ENCODE data around the gene TM2D3.

TM2D3 gene

DNA sequence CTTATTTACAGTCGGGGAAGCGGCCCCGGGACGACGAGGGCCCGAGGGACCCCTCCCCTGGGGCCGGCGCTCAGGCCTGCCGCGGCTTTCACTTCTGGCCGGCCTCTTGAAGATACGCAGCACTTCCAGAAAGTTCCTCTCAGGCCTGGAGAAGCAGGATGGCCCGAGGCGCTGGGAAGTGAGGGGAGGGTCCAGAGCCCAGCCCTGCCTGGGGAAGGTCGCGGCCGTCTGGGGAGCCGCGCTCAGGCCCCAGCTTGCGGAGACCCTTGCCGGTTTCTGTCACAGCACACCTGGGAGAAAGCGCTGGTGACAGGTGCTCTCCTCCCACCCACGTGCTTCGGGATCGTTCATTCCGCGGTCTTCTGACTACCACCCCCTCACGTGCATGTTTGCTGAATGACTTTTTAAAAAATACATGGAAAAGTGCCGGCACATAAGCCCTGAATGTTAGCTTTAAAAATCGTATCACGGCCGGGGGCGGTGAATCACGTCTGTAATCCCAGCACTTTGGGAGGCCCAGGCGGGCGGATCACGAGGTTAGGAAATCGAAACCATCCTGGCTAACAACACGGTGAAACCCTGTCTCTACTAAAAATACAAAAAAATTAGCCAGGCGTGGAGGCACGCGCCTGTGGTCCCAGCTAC, 727 bp upstream of the TM2D3 start:
- ATAC-seq (replicated peaks; ENCODE audit: extremely low read depth, poor library complexity, severe bottlenecking) = no peak
- DNase-seq (ENCODE audit: low spot score in 2 of 2) = no peak
- Mint-ChIP-seq H3K36me3 (ENCODE audit: insufficient read depth) (peaks cover 35% of the 10 kb centered on the region), H3K4me3 (peak overlapping the region; percentile 77), H3K27ac (ENCODE audit: low read depth) (peak overlapping the region; percentile 96), H3K4me1 (peaks cover 21% of the 10 kb centered on the region), H3K27me3 (no peaks in the 10 kb centered on the region), H3K9me3 (no peaks in the 10 kb centered on the region)

DNA sequence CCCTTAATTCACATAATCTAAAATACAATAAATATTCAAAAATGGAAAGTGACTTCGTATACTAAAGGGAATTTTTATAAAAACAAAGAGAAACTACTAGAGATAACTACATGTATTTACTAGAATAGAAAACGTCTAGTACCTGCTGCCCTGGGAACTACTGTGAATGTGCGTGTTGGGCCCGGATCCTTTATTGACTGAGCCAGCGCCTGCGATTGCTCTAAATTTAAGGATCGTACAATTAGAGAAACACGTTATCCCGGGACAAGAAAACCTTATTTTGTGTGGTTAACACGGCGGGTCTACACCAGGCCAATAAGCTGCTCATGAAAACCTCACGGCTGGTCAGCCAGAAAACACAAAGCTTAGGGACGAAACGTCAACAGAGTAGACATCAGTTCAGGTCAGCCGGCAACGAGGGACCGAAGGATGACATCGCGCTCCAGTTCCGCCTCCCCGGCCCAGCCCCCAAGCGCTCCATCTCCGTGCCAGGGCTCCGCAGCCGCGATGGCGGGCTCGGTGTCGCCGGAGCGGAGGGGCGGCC, 555 bp downstream of the TM2D3 start:
- Mint-ChIP-seq H3K27me3 (no peaks in the 10 kb centered on the region), H3K4me1 (peaks cover 21% of the 10 kb centered on the region), H3K27ac (ENCODE audit: low read depth) (peak overlapping the region; percentile 96), H3K9me3 (no peaks in the 10 kb centered on the region), H3K4me3 (peak overlapping the region; percentile 77), H3K36me3 (ENCODE audit: insufficient read depth) (peaks cover 46% of the 10 kb centered on the region)
- DNase-seq (ENCODE audit: low spot score in 2 of 2) (no peak), ATAC-seq (replicated peaks; ENCODE audit: extremely low read depth, poor library complexity, severe bottlenecking) (peak; percentile 47)

DNA sequence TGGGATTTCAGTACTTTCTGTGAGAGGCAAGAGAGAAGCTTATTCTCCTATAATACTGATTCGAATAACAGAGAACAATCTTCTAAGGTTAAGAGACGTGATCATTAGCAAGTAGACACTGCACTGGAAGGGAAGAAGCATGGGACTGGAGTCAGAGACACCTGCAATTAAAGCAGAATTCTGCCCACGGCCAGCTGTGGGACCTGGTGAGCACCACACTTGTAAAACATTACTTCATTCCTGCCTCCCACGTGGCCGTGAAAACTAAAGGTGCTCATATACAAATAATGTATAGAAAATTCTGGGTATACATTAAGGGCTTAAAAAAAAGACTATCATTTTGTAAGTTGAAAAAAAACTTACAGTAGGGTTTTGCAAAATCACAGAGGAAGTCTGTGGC, 2.0 kb downstream of the TM2D3 start:
- ATAC-seq (replicated peaks; ENCODE audit: extremely low read depth, poor library complexity, severe bottlenecking) = no peak
- Mint-ChIP-seq H3K4me3 (peak overlapping the region; percentile 77), H3K9me3 (no peaks in the 10 kb centered on the region), H3K4me1 (peaks cover 21% of the 10 kb centered on the region), H3K27me3 (no peaks in the 10 kb centered on the region), H3K36me3 (ENCODE audit: insufficient read depth) (peaks cover 57% of the 10 kb centered on the region), H3K27ac (ENCODE audit: low read depth) (peak overlapping the region; percentile 29)
- DNase-seq (ENCODE audit: low spot score in 2 of 2) = no peak

DNA sequence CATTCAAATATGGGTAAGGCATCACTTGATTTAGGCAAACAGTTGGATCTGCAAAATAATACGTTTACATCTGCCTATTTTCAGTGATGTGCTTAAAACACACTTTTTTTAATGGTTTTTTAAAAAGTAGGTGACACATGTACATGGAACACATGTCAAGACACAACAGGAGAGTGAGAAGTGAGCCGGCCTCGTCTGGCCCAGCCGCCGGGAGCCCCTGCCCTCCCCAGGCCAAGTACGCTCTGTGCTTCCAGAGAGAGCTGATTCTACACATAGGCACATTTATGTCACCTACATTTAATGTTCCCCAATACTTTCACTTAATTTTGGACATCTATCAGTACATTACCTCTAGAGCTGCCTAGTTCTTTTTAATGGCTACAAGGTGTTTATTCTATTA, 3.8 kb downstream of the TM2D3 start:
- H3K4me1 Mint-ChIP-seq = peaks cover 26% of the 10 kb centered on the region
- H3K4me3 Mint-ChIP-seq = no peak overlapping the region
- DNase-seq (ENCODE audit: low spot score in 2 of 2) (no peak), ATAC-seq (replicated peaks; ENCODE audit: extremely low read depth, poor library complexity, severe bottlenecking) (no peak)
- no peaks in the 10 kb centered on the region for H3K9me3 Mint-ChIP-seq
- H3K27me3 Mint-ChIP-seq = no peaks in the 10 kb centered on the region
- H3K27ac Mint-ChIP-seq (ENCODE audit: low read depth) = no peak overlapping the region
- H3K36me3 Mint-ChIP-seq (ENCODE audit: insufficient read depth) = peaks cover 70% of the 10 kb centered on the region

GRCh38 chr15:101647251-101647650, 4.9 kb downstream of the TM2D3 start:
- no peak for DNase-seq (ENCODE audit: low spot score in 2 of 2)
- H3K4me3 Mint-ChIP-seq = no peak overlapping the region
- no peak for ATAC-seq (replicated peaks; ENCODE audit: extremely low read depth, poor library complexity, severe bottlenecking)
- H3K4me1 Mint-ChIP-seq = peaks cover 30% of the 10 kb centered on the region
- H3K36me3 Mint-ChIP-seq (ENCODE audit: insufficient read depth) = peaks cover 79% of the 10 kb centered on the region
- no peak overlapping the region for H3K27ac Mint-ChIP-seq (ENCODE audit: low read depth)
- H3K9me3 Mint-ChIP-seq = no peaks in the 10 kb centered on the region
- H3K27me3 Mint-ChIP-seq = no peaks in the 10 kb centered on the region

GRCh38 chr15:101646672-101647071, 5.5 kb downstream of the TM2D3 start:
- no peak overlapping the region for H3K4me3 Mint-ChIP-seq
- H3K27ac Mint-ChIP-seq (ENCODE audit: low read depth) = no peak overlapping the region
- DNase-seq (ENCODE audit: low spot score in 2 of 2) = no peak
- no peak for ATAC-seq (replicated peaks; ENCODE audit: extremely low read depth, poor library complexity, severe bottlenecking)
- H3K9me3 Mint-ChIP-seq = no peaks in the 10 kb centered on the region
- H3K27me3 Mint-ChIP-seq = no peaks in the 10 kb centered on the region
- peaks cover 79% of the 10 kb centered on the region for H3K36me3 Mint-ChIP-seq (ENCODE audit: insufficient read depth)
- H3K4me1 Mint-ChIP-seq = peaks cover 35% of the 10 kb centered on the region

DNA sequence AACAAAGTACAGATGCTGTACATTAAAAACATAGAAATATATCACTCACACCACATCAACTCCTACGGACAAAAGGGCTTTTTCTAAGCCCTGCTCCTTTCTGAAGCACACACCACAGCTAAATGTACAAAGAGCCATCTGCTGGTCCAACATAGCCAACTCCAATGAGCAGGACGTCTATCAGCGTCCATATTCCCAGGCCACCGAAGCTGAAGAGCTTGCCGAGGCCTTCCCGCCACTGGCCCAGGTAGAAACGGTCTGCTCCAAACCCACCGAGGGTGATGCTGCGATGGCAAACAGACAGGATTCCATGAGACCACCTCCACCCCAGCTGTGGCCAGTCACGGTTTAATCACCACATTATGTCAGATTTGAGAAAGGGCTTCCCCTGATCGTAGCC, 9.8 kb downstream of the TM2D3 start:
- no peaks in the 10 kb centered on the region for H3K9me3 Mint-ChIP-seq
- no peak overlapping the region for H3K4me3 Mint-ChIP-seq
- H3K27me3 Mint-ChIP-seq = no peaks in the 10 kb centered on the region
- H3K36me3 Mint-ChIP-seq (ENCODE audit: insufficient read depth) = peaks cover 67% of the 10 kb centered on the region
- DNase-seq (ENCODE audit: low spot score in 2 of 2) = no peak
- ATAC-seq (replicated peaks; ENCODE audit: extremely low read depth, poor library complexity, severe bottlenecking) = no peak
- peak overlapping the region; percentile 97 for H3K27ac Mint-ChIP-seq (ENCODE audit: low read depth)
- H3K4me1 Mint-ChIP-seq = peaks cover 21% of the 10 kb centered on the region

GRCh38 chr15:101641894-101642293, 10.3 kb downstream of the TM2D3 start:
- peaks cover 21% of the 10 kb centered on the region for H3K4me1 Mint-ChIP-seq
- ATAC-seq (replicated peaks; ENCODE audit: extremely low read depth, poor library complexity, severe bottlenecking) = peak; percentile 95
- DNase-seq (ENCODE audit: low spot score in 2 of 2) = peak in 1 of 2 donors; percentile 22
- H3K4me3 Mint-ChIP-seq = no peak overlapping the region
- H3K9me3 Mint-ChIP-seq = no peaks in the 10 kb centered on the region
- peak overlapping the region; percentile 97 for H3K27ac Mint-ChIP-seq (ENCODE audit: low read depth)
- H3K36me3 Mint-ChIP-seq (ENCODE audit: insufficient read depth) = peaks cover 65% of the 10 kb centered on the region
- no peaks in the 10 kb centered on the region for H3K27me3 Mint-ChIP-seq

- Mint-ChIP-seq H3K27me3 (no peaks in the 10 kb centered on the region), H3K36me3 (ENCODE audit: insufficient read depth) (peaks cover 60% of the 10 kb centered on the region), H3K27ac (ENCODE audit: low read depth) (peak overlapping the region; percentile 97), H3K4me1 (peaks cover 21% of the 10 kb centered on the region), H3K4me3 (peak overlapping the region; percentile 25), H3K9me3 (no peaks in the 10 kb centered on the region)
- ATAC-seq (replicated peaks; ENCODE audit: extremely low read depth, poor library complexity, severe bottlenecking) (peak; percentile 74), DNase-seq (ENCODE audit: low spot score in 2 of 2) (peak; percentile 73 to 82)
Measured at GRCh38 chr15:101641129-101641764, 10.9 kb downstream of the TM2D3 start.

GRCh38 chr15:101639667-101640066, 12.5 kb downstream of the TM2D3 start:
- H3K27ac Mint-ChIP-seq (ENCODE audit: low read depth) = peak overlapping the region; percentile 13

GRCh38 chr15:101637919-101638318, 14.3 kb downstream of the TM2D3 start:
- no peak overlapping the region for H3K27ac Mint-ChIP-seq (ENCODE audit: low read depth)
- DNase-seq (ENCODE audit: low spot score in 2 of 2) (no peak), ATAC-seq (replicated peaks; ENCODE audit: extremely low read depth, poor library complexity, severe bottlenecking) (no peak)
- no peak overlapping the region for H3K4me3 Mint-ChIP-seq
- H3K9me3 Mint-ChIP-seq = no peaks in the 10 kb centered on the region
- no peaks in the 10 kb centered on the region for H3K27me3 Mint-ChIP-seq
- H3K4me1 Mint-ChIP-seq = peaks cover 17% of the 10 kb centered on the region
- peaks cover 36% of the 10 kb centered on the region for H3K36me3 Mint-ChIP-seq (ENCODE audit: insufficient read depth)

More at GRCh38 chr15:101639667-101640066, 12.5 kb downstream of the TM2D3 start:
- H3K36me3 Mint-ChIP-seq (ENCODE audit: insufficient read depth) = peaks cover 48% of the 10 kb centered on the region
- no peaks in the 10 kb centered on the region for H3K27me3 Mint-ChIP-seq
- no peaks in the 10 kb centered on the region for H3K9me3 Mint-ChIP-seq
- DNase-seq (ENCODE audit: low spot score in 2 of 2) (no peak), ATAC-seq (replicated peaks; ENCODE audit: extremely low read depth, poor library complexity, severe bottlenecking) (no peak)
- H3K4me3 Mint-ChIP-seq = no peak overlapping the region
- H3K4me1 Mint-ChIP-seq = peaks cover 21% of the 10 kb centered on the region

DNA sequence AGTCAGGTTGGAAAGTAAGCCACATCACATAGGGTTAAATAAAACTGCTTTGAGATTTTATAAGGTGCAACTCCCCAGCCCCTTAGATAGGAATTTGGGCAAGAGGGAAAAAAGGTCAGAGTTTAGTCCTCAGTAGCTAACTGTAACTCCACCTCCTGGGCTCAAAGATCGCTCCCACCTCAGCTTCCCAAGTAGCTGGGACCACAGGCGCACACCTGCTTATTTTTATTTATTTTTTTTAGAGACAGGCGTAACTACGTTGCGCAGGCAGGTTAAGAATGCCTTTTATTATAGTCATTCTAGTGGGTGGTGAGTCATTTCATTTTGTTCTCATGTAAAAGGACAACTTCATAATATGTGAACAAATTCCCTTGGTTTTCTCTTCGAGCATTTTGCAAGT, 14.7 kb downstream of the TM2D3 start:
- H3K27ac Mint-ChIP-seq (ENCODE audit: low read depth) = no peak overlapping the region
- H3K27me3 Mint-ChIP-seq = no peaks in the 10 kb centered on the region
- H3K9me3 Mint-ChIP-seq = no peaks in the 10 kb centered on the region
- ATAC-seq (replicated peaks; ENCODE audit: extremely low read depth, poor library complexity, severe bottlenecking) (no peak), DNase-seq (ENCODE audit: low spot score in 2 of 2) (no peak)
- peaks cover 32% of the 10 kb centered on the region for H3K36me3 Mint-ChIP-seq (ENCODE audit: insufficient read depth)
- peaks cover 15% of the 10 kb centered on the region for H3K4me1 Mint-ChIP-seq
- no peak overlapping the region for H3K4me3 Mint-ChIP-seq

GRCh38 chr15:101637038-101637437, 15.1 kb downstream of the TM2D3 start:
- no peak overlapping the region for H3K27ac Mint-ChIP-seq (ENCODE audit: low read depth)
- ATAC-seq (replicated peaks; ENCODE audit: extremely low read depth, poor library complexity, severe bottlenecking) (no peak), DNase-seq (ENCODE audit: low spot score in 2 of 2) (no peak)
- no peaks in the 10 kb centered on the region for H3K27me3 Mint-ChIP-seq
- H3K36me3 Mint-ChIP-seq (ENCODE audit: insufficient read depth) = peaks cover 27% of the 10 kb centered on the region
- H3K4me1 Mint-ChIP-seq = peaks cover 11% of the 10 kb centered on the region
- H3K9me3 Mint-ChIP-seq = no peaks in the 10 kb centered on the region
- no peak overlapping the region for H3K4me3 Mint-ChIP-seq

Data from central memory CD8-positive, alpha-beta T cell (primary cell).